Lung (tissue), 12 donors: ENCODE results near the gene CNPY4. TPM values are rescaled to one million over a fixed set of nuclear protein-coding genes. Genes with fewer than 3 reads are reported as not detected.
A peak's percentile ranks its signal among the peaks of the same experiment; 100 is the strongest.
"Not testable (repeated sequence)": the region's sequence is repeated elsewhere in the genome, so short reads cannot be mapped to it uniquely, and the experiment has no call there.

Experiments used
- ATAC-seq: fragments of 200-7000 bp; cut with Tn5 transposase; one replicate; pipeline ENCODE4 v1.9.1; 2020; ENCODE audit warnings: moderate number of reproducible peaks; ENCODE audit not compliant: insufficient read depth, low FRiP score
- DNase-seq, 3 donors: peaks; one replicate each; pipeline ENCODE4 v3.0.0-alpha.2; 2013 to 2017
- H3K27ac ChIP-seq, 2 donors: one replicate each; pipeline ENCODE4 v1.5.1; 2013; ENCODE audit warnings: mild to moderate bottlenecking in 2 of 2, moderate library complexity in 2 of 2, control low read depth in 1 of 2, inconsistent platforms in 1 of 2, low read depth in 1 of 2, low read length in 1 of 2
- H3K27me3 ChIP-seq, 3 donors: one replicate each; pipeline ENCODE4 v1.5.1; 2013; ENCODE audit warnings: low read length in 2 of 3; ENCODE audit not compliant: control insufficient read depth in 3 of 3, insufficient read depth in 3 of 3
- H3K36me3 ChIP-seq, 4 donors: one replicate each; pipeline ENCODE4 v1.5.1; 2013; ENCODE audit warnings: low read length in 4 of 4, mild to moderate bottlenecking in 1 of 4, moderate library complexity in 1 of 4; ENCODE audit not compliant: control insufficient read depth in 4 of 4, insufficient read depth in 4 of 4
- H3K4me1 ChIP-seq, 5 donors: one replicate each; pipeline ENCODE4 v1.5.1; 2013; ENCODE audit warnings: low read length in 5 of 5, mild to moderate bottlenecking in 2 of 5, moderate library complexity in 1 of 5; ENCODE audit not compliant: control insufficient read depth in 5 of 5, insufficient read depth in 5 of 5
- H3K4me3 ChIP-seq: one replicate; pipeline ENCODE4 v1.5.1; 2013; ENCODE audit warnings: mild to moderate bottlenecking, control low read depth, moderate library complexity
- H3K9ac ChIP-seq, 2 donors: one replicate each; pipeline ENCODE4 v1.5.1; 2013; ENCODE audit warnings: low read length in 2 of 2, control low read depth in 1 of 2; ENCODE audit not compliant: insufficient read depth in 1 of 2
- H3K9me3 ChIP-seq, 4 donors: one replicate each; pipeline ENCODE4 v1.5.1; 2013; ENCODE audit warnings: low read length in 3 of 4, mild to moderate bottlenecking in 1 of 4, moderate library complexity in 1 of 4; ENCODE audit not compliant: control insufficient read depth in 4 of 4, insufficient read depth in 3 of 4
- CTCF ChIP-seq: IDR thresholded peaks from 2 replicates; pipeline ENCODE4 v1.5.1; 2012; ENCODE audit warnings: mild to moderate bottlenecking; ENCODE audit errors: control extremely low read depth, extremely low read depth
- WGBS, 2 donors: extraction: QIAGEN DNeasy Blood & Tissue Kit; methylation state at CpG; one replicate each; pipeline ENCODE4 v1.1.7; 2013; 5-methylcytosine and 5-hydroxymethylcytosine counted together
- polyA plus RNA-seq, 2 donors: library from polyadenylated mRNA; stranded (reverse); fragments of 200-250 nt; gene quantifications; one replicate each; pipeline ENCODE4 v1.2.1, GENCODE V29; 2013
- total RNA-seq, 2 donors: library from RNA; depleted of rRNA in 1 of 2; stranded (reverse); fragments of >200 nt in 1 of 2; gene quantifications; one replicate each; pipeline ENCODE4 v1.2.1, GENCODE V29; 2014 to 2021
- donor health status: control.
- donor health status: control.
- donor health status: Bipolar disorder and iron deficiency.
- donor health status: healthy.
- donor health status: DM: yes; HTN: yes; CAD: no.

The CNPY4 gene
- total and polyA plus RNA-seq, 4 donors = 9.8 to 18.6 (median 11.2) TPM

GRCh38 chr7:100128637-100128963 is 9.2 kb downstream of the CNPY4 start:
- no peak overlapping the region for H3K9ac ChIP-seq
- H3K9me3 ChIP-seq = no peaks in the 10 kb centered on the region
- ATAC-seq (no peak), DNase-seq (no peak)
- no peaks in the 10 kb centered on the region for H3K36me3 ChIP-seq
- no peak overlapping the region for H3K27ac ChIP-seq
- H3K27me3 ChIP-seq = no peaks in the 10 kb centered on the region
- peaks cover 0 to 15% (median 5%) of the 10 kb centered on the region in 5 donors for H3K4me1 ChIP-seq
- 65 to 73% methylated on average over 1 of the region's 1 CpG for WGBS, 2 donors
- TF ChIP-seq CTCF = no peak
- no peak overlapping the region for H3K4me3 ChIP-seq

DNA sequence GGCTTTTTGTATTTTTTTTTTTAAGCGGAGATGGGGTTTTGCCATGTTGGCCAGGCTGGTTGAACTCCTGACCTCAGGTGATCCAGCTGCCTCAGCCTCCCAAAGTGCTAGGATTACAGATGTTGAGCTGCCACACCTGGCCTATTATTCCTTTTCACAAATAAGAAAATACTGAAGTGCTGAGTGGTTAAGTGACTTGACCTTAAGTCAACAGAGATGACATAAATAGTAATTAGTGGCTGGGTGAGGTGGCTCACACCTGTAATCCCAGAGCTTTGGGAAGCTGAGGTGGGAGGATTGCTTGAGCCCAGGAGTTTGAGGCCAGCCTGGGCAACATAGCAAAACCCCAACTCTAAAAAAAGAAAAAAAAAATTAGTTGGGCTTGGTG is 10.8 kb downstream of the CNPY4 start:
- not testable (repeated sequence) for H3K27ac ChIP-seq, H3K36me3 ChIP-seq, H3K27me3 ChIP-seq, H3K9ac ChIP-seq, DNase-seq, ATAC-seq, H3K4me3 ChIP-seq, H3K9me3 ChIP-seq
- WGBS, 2 donors = 96% methylated on average over 1 of the region's 1 CpG
- H3K4me1 ChIP-seq = peaks cover 0 to 15% (median 5%) of the 10 kb centered on the region in 5 donors

- DNase-seq = peak; percentile 74 to 81 (median 74)
- Histone ChIP-seq H3K27ac (no peak overlapping the region), H3K4me3 (no peak overlapping the region), H3K9ac (no peak overlapping the region), H3K4me1 (peaks cover 0 to 14% (median 5%) of the 10 kb centered on the region in 5 donors), H3K9me3 (no peaks in the 10 kb centered on the region), H3K27me3 (no peaks in the 10 kb centered on the region), H3K36me3 (no peaks in the 10 kb centered on the region)
- WGBS, 2 donors = 13 to 14% methylated on average over 24 of the region's 24 CpGs
- no peak for ATAC-seq
- peak; percentile 77 for TF ChIP-seq CTCF
Observed at GRCh38 chr7:100130608-100131453, 11.4 kb downstream of the CNPY4 start.

- H3K36me3 ChIP-seq = no peaks in the 10 kb centered on the region
- H3K4me3 ChIP-seq = no peak overlapping the region
- no peak overlapping the region for H3K27ac ChIP-seq
- no peaks in the 10 kb centered on the region for H3K27me3 ChIP-seq
- H3K9me3 ChIP-seq = no peaks in the 10 kb centered on the region
- no peak for ATAC-seq
- DNase-seq = no peak
- peaks cover 0 to 10% (median 5%) of the 10 kb centered on the region in 5 donors for H3K4me1 ChIP-seq
- no peak overlapping the region for H3K9ac ChIP-seq
- WGBS, 2 donors = 62 to 71% methylated on average over 7 of the region's 7 CpGs
- no peak for TF ChIP-seq CTCF
Observed at GRCh38 chr7:100132126-100132525, 12.7 kb downstream of the CNPY4 start.
